Neural crest cell (in vitro differentiated cells): Measurements from ENCODE around the gene NEK11. TPM values are rescaled to one million over a fixed set of nuclear protein-coding genes. Genes with fewer than 3 reads are reported as not detected.

Experiments used
- DNase-seq: peaks from one replicate; pipeline ENCODE4 v3.0.0; 2021; ENCODE audit warnings: low read depth, mixed read lengths, low spot score
- H3K27ac Mint-ChIP-seq: one replicate; pipeline ENCODE4 v1.8.0; 2021; ENCODE audit warnings: mild to moderate bottlenecking, mixed read lengths; ENCODE audit not compliant: unreplicated experiment
- H3K27me3 Mint-ChIP-seq: 2 replicates; pipeline ENCODE4 v1.8.0; 2021; ENCODE audit warnings: low read depth, mild to moderate bottlenecking, mixed read lengths
- H3K36me3 Mint-ChIP-seq: 2 replicates; pipeline ENCODE4 v1.8.0; 2021; ENCODE audit warnings: low read depth, mild to moderate bottlenecking, mixed read lengths
- H3K4me1 Mint-ChIP-seq: 2 replicates; pipeline ENCODE4 v1.8.0; 2021; ENCODE audit warnings: mixed read lengths
- H3K4me3 Mint-ChIP-seq: one replicate; pipeline ENCODE4 v1.8.0; 2021; ENCODE audit warnings: mild to moderate bottlenecking, mixed read lengths
- H3K9me3 Mint-ChIP-seq: 2 replicates; pipeline ENCODE4 v1.8.0; 2021; ENCODE audit warnings: mixed read lengths
- total RNA-seq: library from RNA; stranded (reverse); gene quantifications from 2 replicates; pipeline ENCODE4 v1.2.1, GENCODE V29; 2021
- TF ChIP-seq, protein P1 (sequence below): fragments of 200-600 bp; sonication (generic); conservative IDR thresholded peaks from 2 replicates; pipeline ENCODE4 v1.5.0; 2021; ENCODE audit warnings: antibody characterized with exemption, mild to moderate bottlenecking

Gene NEK11
- total RNA-seq, 1 donor from 2014 or later: 4.9 TPM

- no peaks in the 10 kb centered on the region for H3K9me3 Mint-ChIP-seq
- no peak overlapping the region for H3K4me3 Mint-ChIP-seq
- H3K4me1 Mint-ChIP-seq: no peaks in the 10 kb centered on the region
- no peaks in the 10 kb centered on the region for H3K27me3 Mint-ChIP-seq
- TF ChIP-seq, protein P1, sequence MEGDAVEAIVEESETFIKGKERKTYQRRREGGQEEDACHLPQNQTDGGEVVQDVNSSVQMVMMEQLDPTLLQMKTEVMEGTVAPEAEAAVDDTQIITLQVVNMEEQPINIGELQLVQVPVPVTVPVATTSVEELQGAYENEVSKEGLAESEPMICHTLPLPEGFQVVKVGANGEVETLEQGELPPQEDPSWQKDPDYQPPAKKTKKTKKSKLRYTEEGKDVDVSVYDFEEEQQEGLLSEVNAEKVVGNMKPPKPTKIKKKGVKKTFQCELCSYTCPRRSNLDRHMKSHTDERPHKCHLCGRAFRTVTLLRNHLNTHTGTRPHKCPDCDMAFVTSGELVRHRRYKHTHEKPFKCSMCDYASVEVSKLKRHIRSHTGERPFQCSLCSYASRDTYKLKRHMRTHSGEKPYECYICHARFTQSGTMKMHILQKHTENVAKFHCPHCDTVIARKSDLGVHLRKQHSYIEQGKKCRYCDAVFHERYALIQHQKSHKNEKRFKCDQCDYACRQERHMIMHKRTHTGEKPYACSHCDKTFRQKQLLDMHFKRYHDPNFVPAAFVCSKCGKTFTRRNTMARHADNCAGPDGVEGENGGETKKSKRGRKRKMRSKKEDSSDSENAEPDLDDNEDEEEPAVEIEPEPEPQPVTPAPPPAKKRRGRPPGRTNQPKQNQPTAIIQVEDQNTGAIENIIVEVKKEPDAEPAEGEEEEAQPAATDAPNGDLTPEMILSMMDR: no peak
- no peak overlapping the region for H3K27ac Mint-ChIP-seq
- DNase-seq: no peak
- H3K36me3 Mint-ChIP-seq: peaks cover 3% of the 10 kb centered on the region
Observed at GRCh38 chr3:131178710-131179375, 152.2 kb downstream of the NEK11 start.

GRCh38 chr3:131192701-131193100 is 166.0 kb downstream of the NEK11 start:
- Mint-ChIP-seq H3K4me1 (no peaks in the 10 kb centered on the region), H3K27ac (no peak overlapping the region), H3K9me3 (no peaks in the 10 kb centered on the region), H3K4me3 (no peak overlapping the region), H3K36me3 (no peaks in the 10 kb centered on the region), H3K27me3 (no peaks in the 10 kb centered on the region)
- no peak for DNase-seq
- TF ChIP-seq, protein P1: no peak

DNA sequence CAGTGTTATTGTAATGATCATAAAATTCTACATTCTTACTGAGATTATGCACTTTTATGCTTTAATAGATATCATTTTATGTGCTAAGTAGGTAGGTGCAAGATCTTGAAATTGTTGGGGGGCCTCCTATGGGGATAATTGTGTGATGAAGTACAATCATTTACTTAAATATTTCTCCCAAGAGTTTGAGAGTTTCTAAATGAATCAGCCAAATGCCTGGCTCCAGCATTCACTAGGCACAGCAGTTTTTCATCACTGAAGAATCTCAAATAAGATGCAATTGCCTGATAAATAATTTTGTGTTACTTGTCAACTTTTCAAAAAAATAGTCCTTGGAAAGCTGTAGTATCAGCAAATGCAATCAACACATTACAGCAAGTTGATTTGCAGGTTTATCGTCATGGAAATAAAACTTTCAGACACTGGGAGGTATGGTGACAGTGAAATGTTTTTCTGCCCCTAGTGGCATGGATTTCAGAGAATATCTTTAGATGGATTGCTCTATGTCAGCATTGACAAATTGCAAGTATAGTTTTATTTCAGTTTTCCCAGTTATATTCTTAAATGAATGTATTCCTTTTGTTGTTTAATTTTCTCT is 167.1 kb downstream of the NEK11 start:
- no peak for DNase-seq
- Mint-ChIP-seq H3K36me3 (no peaks in the 10 kb centered on the region), H3K9me3 (no peaks in the 10 kb centered on the region), H3K4me3 (no peak overlapping the region), H3K27me3 (no peaks in the 10 kb centered on the region), H3K27ac (no peak overlapping the region), H3K4me1 (no peaks in the 10 kb centered on the region)
- TF ChIP-seq, protein P1: peak; percentile 36

DNA sequence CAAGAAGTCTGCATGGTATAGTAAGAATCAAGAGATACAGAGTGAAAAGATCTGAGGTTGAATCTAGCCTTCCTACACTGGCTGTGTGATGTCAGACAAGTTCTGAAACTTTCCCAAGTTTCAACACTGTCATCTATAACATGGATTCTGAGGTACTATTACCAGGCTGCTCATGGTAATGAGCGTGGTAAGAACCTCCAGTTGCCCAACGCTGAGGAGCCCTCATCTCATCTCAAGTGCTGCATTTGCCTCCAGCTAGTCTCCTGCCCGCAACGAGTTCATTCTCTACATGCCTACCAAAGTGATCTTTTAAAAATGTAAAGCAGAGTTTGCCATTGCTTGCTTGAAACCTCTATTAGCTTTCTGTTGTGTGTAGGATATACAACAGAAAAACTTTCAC is 168.1 kb downstream of the NEK11 start:
- no peak for DNase-seq
- TF ChIP-seq, protein P1: no peak
- no peak overlapping the region for H3K4me3 Mint-ChIP-seq

GRCh38 chr3:131200636-131201199 is 174.0 kb downstream of the NEK11 start:
- DNase-seq: no peak
- Mint-ChIP-seq H3K9me3 (peaks cover 14% of the 10 kb centered on the region), H3K36me3 (peaks cover 14% of the 10 kb centered on the region), H3K4me1 (no peaks in the 10 kb centered on the region), H3K27ac (no peak overlapping the region), H3K4me3 (no peak overlapping the region), H3K27me3 (no peaks in the 10 kb centered on the region)
- TF ChIP-seq, protein P1: no peak

More for the DNA sequence above, 168.1 kb downstream of the NEK11 start:
- H3K27ac Mint-ChIP-seq: no peak overlapping the region
- H3K27me3 Mint-ChIP-seq: no peaks in the 10 kb centered on the region
- H3K4me1 Mint-ChIP-seq: no peaks in the 10 kb centered on the region
- peaks cover 3% of the 10 kb centered on the region for H3K36me3 Mint-ChIP-seq
- H3K9me3 Mint-ChIP-seq: no peaks in the 10 kb centered on the region
